Measurements from ENCODE around the gene INTS4.

DNA sequence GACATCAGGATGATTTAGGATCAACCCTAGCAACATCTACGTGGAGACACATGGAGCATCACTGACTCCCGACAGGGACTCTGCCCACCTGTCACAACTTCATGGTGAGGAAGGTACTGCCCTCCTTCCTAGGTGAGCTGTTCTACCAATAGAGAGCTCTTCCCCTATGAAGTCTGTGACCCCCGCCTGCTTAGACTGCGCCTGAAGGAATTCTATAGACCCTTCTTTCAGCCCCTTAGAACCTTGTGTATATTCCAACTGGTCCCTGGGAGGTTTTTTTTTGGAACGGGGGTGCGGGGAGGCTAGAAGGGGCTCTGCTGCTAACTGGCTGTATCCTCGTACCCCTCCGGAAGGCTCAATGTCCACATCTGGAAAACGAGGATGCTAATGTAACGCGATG lies 566 bp downstream of the INTS4 start:
- TF ChIP-seq, protein P1, sequence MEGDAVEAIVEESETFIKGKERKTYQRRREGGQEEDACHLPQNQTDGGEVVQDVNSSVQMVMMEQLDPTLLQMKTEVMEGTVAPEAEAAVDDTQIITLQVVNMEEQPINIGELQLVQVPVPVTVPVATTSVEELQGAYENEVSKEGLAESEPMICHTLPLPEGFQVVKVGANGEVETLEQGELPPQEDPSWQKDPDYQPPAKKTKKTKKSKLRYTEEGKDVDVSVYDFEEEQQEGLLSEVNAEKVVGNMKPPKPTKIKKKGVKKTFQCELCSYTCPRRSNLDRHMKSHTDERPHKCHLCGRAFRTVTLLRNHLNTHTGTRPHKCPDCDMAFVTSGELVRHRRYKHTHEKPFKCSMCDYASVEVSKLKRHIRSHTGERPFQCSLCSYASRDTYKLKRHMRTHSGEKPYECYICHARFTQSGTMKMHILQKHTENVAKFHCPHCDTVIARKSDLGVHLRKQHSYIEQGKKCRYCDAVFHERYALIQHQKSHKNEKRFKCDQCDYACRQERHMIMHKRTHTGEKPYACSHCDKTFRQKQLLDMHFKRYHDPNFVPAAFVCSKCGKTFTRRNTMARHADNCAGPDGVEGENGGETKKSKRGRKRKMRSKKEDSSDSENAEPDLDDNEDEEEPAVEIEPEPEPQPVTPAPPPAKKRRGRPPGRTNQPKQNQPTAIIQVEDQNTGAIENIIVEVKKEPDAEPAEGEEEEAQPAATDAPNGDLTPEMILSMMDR (conservative IDR thresholded peaks at IDR 0.05; ENCODE audit: low read depth, low read length) = no peak
- TF ChIP-seq POLR2A (IDR thresholded peaks at IDR 0.05; ENCODE audit: low read depth, low read length) (no peak), RAD21 (IDR thresholded peaks at IDR 0.05; ENCODE audit: low read length) (no peak), SMC3 (IDR thresholded peaks at IDR 0.05; ENCODE audit: low read depth, low read length) (no peak), CEBPB (IDR thresholded peaks at IDR 0.05; ENCODE audit: low read depth, low read length) (no peak), MAZ (IDR thresholded peaks at IDR 0.05; ENCODE audit: borderline replicate concordance, low read depth, low read length) (no peak), BHLHE40 (IDR thresholded peaks at IDR 0.05; ENCODE audit: low read depth, low read length) (no peak)
- TF ChIP-seq, protein P2, sequence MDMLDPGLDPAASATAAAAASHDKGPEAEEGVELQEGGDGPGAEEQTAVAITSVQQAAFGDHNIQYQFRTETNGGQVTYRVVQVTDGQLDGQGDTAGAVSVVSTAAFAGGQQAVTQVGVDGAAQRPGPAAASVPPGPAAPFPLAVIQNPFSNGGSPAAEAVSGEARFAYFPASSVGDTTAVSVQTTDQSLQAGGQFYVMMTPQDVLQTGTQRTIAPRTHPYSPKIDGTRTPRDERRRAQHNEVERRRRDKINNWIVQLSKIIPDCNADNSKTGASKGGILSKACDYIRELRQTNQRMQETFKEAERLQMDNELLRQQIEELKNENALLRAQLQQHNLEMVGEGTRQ (IDR thresholded peaks at IDR 0.05; ENCODE audit: low read depth, low read length) = no peak

Data from IMR-90 (cell line).